Activated CD4-positive, alpha-beta T cell treated with anti-CD3 and anti-CD28 coated beads, Interleukin-2, amount 10 ng/mL, durations not matched to agents 24 days and 14 days (primary cell): ENCODE data around the gene COG5. TPM values are rescaled to one million over a fixed set of nuclear protein-coding genes. Genes with fewer than 3 reads are reported as not detected.

ENCODE experiments used
- DNase-seq: peaks from one replicate; pipeline ENCODE4 v3.0.0; 2022
- H3K27ac Mint-ChIP-seq: one replicate; pipeline ENCODE4 v1.8.0; 2022; ENCODE audit warnings: mild to moderate bottlenecking, mixed read lengths
- H3K27me3 Mint-ChIP-seq: one replicate; pipeline ENCODE4 v1.8.0; 2022; ENCODE audit warnings: mixed read lengths
- H3K36me3 Mint-ChIP-seq: one replicate; pipeline ENCODE4 v1.8.0; 2022; ENCODE audit warnings: low read depth, mild to moderate bottlenecking, mixed read lengths
- H3K4me1 Mint-ChIP-seq: one replicate; pipeline ENCODE4 v1.8.0; 2021; ENCODE audit warnings: mixed read lengths
- H3K4me3 Mint-ChIP-seq: one replicate; pipeline ENCODE4 v1.8.0; 2022; ENCODE audit warnings: mild to moderate bottlenecking, moderate library complexity, mixed read lengths
- H3K9me3 Mint-ChIP-seq: one replicate; pipeline ENCODE4 v1.8.0; 2021; ENCODE audit warnings: mixed read lengths
- intact Hi-C: fragments of 100-400 bp; cut with micrococcal nuclease; formaldehyde crosslinking; loops from one replicate; pipeline ENCODE4 v1.15.1; 2023
- total RNA-seq: library from RNA; stranded (reverse); gene quantifications from 2 replicates; pipeline ENCODE4 v1.2.3, GENCODE V29; 2022

The COG5 gene
- total RNA-seq, 1 donor from 2014 or later, result 43.3 TPM

- Mint-ChIP-seq H3K27me3 (no peaks in the 10 kb centered on the region), H3K36me3 (peaks cover 2% of the 10 kb centered on the region), H3K27ac (no peak overlapping the region), H3K4me1 (no peaks in the 10 kb centered on the region), H3K9me3 (no peaks in the 10 kb centered on the region), H3K4me3 (no peak overlapping the region)
- DNase-seq, result no peak
- intact Hi-C loops, result no loop called here
Observed at GRCh38 chr7:107326061-107326460, 237.7 kb downstream of the COG5 start.

- Mint-ChIP-seq H3K27ac (no peak overlapping the region), H3K27me3 (no peaks in the 10 kb centered on the region), H3K36me3 (peaks cover 2% of the 10 kb centered on the region), H3K9me3 (no peaks in the 10 kb centered on the region), H3K4me1 (no peaks in the 10 kb centered on the region), H3K4me3 (no peak overlapping the region)
- intact Hi-C loops, result no loop called here
- no peak for DNase-seq
Observed at GRCh38 chr7:107322015-107322414, 241.7 kb downstream of the COG5 start.

GRCh38 chr7:107321611-107322010, 242.1 kb downstream of the COG5 start:
- intact Hi-C loops, result no loop called here
- DNase-seq, result no peak
- Mint-ChIP-seq H3K27me3 (no peaks in the 10 kb centered on the region), H3K36me3 (peaks cover 2% of the 10 kb centered on the region), H3K9me3 (no peaks in the 10 kb centered on the region), H3K4me1 (no peaks in the 10 kb centered on the region), H3K4me3 (no peak overlapping the region), H3K27ac (no peak overlapping the region)

GRCh38 chr7:107319724-107320228, 243.9 kb downstream of the COG5 start:
- H3K27me3 Mint-ChIP-seq, result no peaks in the 10 kb centered on the region
- H3K9me3 Mint-ChIP-seq, result no peaks in the 10 kb centered on the region
- no peak overlapping the region for H3K4me3 Mint-ChIP-seq
- no peaks in the 10 kb centered on the region for H3K4me1 Mint-ChIP-seq
- H3K36me3 Mint-ChIP-seq, result peaks cover 7% of the 10 kb centered on the region
- H3K27ac Mint-ChIP-seq, result no peak overlapping the region
- intact Hi-C loops, result no loop called here
- no peak for DNase-seq

- H3K36me3 Mint-ChIP-seq, result peaks cover 7% of the 10 kb centered on the region
- no peaks in the 10 kb centered on the region for H3K27me3 Mint-ChIP-seq
- H3K4me3 Mint-ChIP-seq, result no peak overlapping the region
- DNase-seq, result no peak
- no peaks in the 10 kb centered on the region for H3K9me3 Mint-ChIP-seq
- intact Hi-C loops, result no loop called here
- no peak overlapping the region for H3K27ac Mint-ChIP-seq
- H3K4me1 Mint-ChIP-seq, result no peaks in the 10 kb centered on the region
Observed at GRCh38 chr7:107318523-107319160, 245.1 kb downstream of the COG5 start.

- intact Hi-C loops, result no loop called here
- Mint-ChIP-seq H3K36me3 (peaks cover 4% of the 10 kb centered on the region), H3K4me1 (no peaks in the 10 kb centered on the region), H3K27ac (no peak overlapping the region), H3K27me3 (no peaks in the 10 kb centered on the region), H3K4me3 (no peak overlapping the region), H3K9me3 (no peaks in the 10 kb centered on the region)
- no peak for DNase-seq
Observed at GRCh38 chr7:107315716-107316220, 248.0 kb downstream of the COG5 start.

GRCh38 chr7:107313355-107313754, 250.4 kb downstream of the COG5 start:
- no peaks in the 10 kb centered on the region for H3K4me1 Mint-ChIP-seq
- H3K27me3 Mint-ChIP-seq, result no peaks in the 10 kb centered on the region
- no peak for DNase-seq
- intact Hi-C loops, result no loop called here
- H3K4me3 Mint-ChIP-seq, result no peak overlapping the region
- peaks cover 4% of the 10 kb centered on the region for H3K36me3 Mint-ChIP-seq
- H3K9me3 Mint-ChIP-seq, result no peaks in the 10 kb centered on the region
- no peak overlapping the region for H3K27ac Mint-ChIP-seq

GRCh38 chr7:107312418-107312817, 251.3 kb downstream of the COG5 start:
- no peaks in the 10 kb centered on the region for H3K9me3 Mint-ChIP-seq
- H3K4me1 Mint-ChIP-seq, result no peaks in the 10 kb centered on the region
- intact Hi-C loops, result no loop called here
- no peak overlapping the region for H3K4me3 Mint-ChIP-seq
- no peak overlapping the region for H3K27ac Mint-ChIP-seq
- no peak for DNase-seq
- H3K27me3 Mint-ChIP-seq, result no peaks in the 10 kb centered on the region
- H3K36me3 Mint-ChIP-seq, result peaks cover 4% of the 10 kb centered on the region

GRCh38 chr7:107309296-107309695, 254.4 kb downstream of the COG5 start:
- DNase-seq, result no peak
- intact Hi-C loops, result no loop called here
- H3K4me3 Mint-ChIP-seq, result no peak overlapping the region
- H3K27ac Mint-ChIP-seq, result no peak overlapping the region
- H3K36me3 Mint-ChIP-seq, result peaks cover 2% of the 10 kb centered on the region
- no peaks in the 10 kb centered on the region for H3K9me3 Mint-ChIP-seq
- H3K4me1 Mint-ChIP-seq, result no peaks in the 10 kb centered on the region
- H3K27me3 Mint-ChIP-seq, result no peaks in the 10 kb centered on the region

GRCh38 chr7:107304636-107305035, 259.1 kb downstream of the COG5 start:
- peaks cover 2% of the 10 kb centered on the region for H3K36me3 Mint-ChIP-seq
- no peaks in the 10 kb centered on the region for H3K4me1 Mint-ChIP-seq
- no peak overlapping the region for H3K4me3 Mint-ChIP-seq
- H3K27ac Mint-ChIP-seq, result no peak overlapping the region
- H3K27me3 Mint-ChIP-seq, result no peaks in the 10 kb centered on the region
- intact Hi-C loops, result no loop called here
- no peak for DNase-seq
- H3K9me3 Mint-ChIP-seq, result no peaks in the 10 kb centered on the region

GRCh38 chr7:107304063-107304462, 259.7 kb downstream of the COG5 start:
- no peak for DNase-seq
- intact Hi-C loops, result no loop called here
- Mint-ChIP-seq H3K4me3 (no peak overlapping the region), H3K4me1 (no peaks in the 10 kb centered on the region), H3K36me3 (peaks cover 2% of the 10 kb centered on the region), H3K27me3 (no peaks in the 10 kb centered on the region), H3K27ac (no peak overlapping the region), H3K9me3 (no peaks in the 10 kb centered on the region)

GRCh38 chr7:107302250-107302847, 261.4 kb downstream of the COG5 start:
- Mint-ChIP-seq H3K27ac (no peak overlapping the region), H3K4me1 (no peaks in the 10 kb centered on the region), H3K9me3 (peaks cover 4% of the 10 kb centered on the region), H3K27me3 (no peaks in the 10 kb centered on the region), H3K4me3 (no peak overlapping the region), H3K36me3 (peaks cover 4% of the 10 kb centered on the region)
- no peak for DNase-seq
- intact Hi-C loops, result no loop called here

- Mint-ChIP-seq H3K27ac (no peak overlapping the region), H3K4me1 (no peaks in the 10 kb centered on the region), H3K4me3 (no peak overlapping the region), H3K27me3 (no peaks in the 10 kb centered on the region), H3K9me3 (peaks cover 4% of the 10 kb centered on the region), H3K36me3 (peaks cover 29% of the 10 kb centered on the region)
- intact Hi-C loops, result no loop called here
- no peak for DNase-seq
Observed at GRCh38 chr7:107294182-107294581, 269.5 kb downstream of the COG5 start.

- Mint-ChIP-seq H3K4me1 (no peaks in the 10 kb centered on the region), H3K36me3 (peaks cover 27% of the 10 kb centered on the region), H3K9me3 (peaks cover 2% of the 10 kb centered on the region), H3K27me3 (no peaks in the 10 kb centered on the region), H3K27ac (no peak overlapping the region), H3K4me3 (no peak overlapping the region)
- no peak for DNase-seq
- intact Hi-C loops, result no loop called here
Observed at GRCh38 chr7:107292591-107292990, 271.1 kb downstream of the COG5 start.
